SU-DHL-6 (cell line): Measurements from ENCODE around the gene B3GNT8.
"Not testable (repeated sequence)": the region's sequence is repeated elsewhere in the genome, so short reads cannot be mapped to it uniquely, and the experiment has no call there.

Experiments
- H2AFZ ChIP-seq: fragments of 200-600 bp; sonication (generic); 2 replicates; pipeline ENCODE4 v1.6.1; 2014; ENCODE audit warnings: low read depth, mild to moderate bottlenecking, moderate library complexity, mixed read lengths, antibody characterized with exemption, low read length; ENCODE audit not compliant: severe bottlenecking
- H3F3A ChIP-seq: fragments of 200-600 bp; shearing (Covaris generic); 2 replicates; pipeline ENCODE4 v1.6.0; 2016; ENCODE audit warnings: antibody characterized with exemption, mild to moderate bottlenecking; ENCODE audit not compliant: insufficient read depth
- H3K27ac ChIP-seq: fragments of 200-600 bp; sonication (generic); 2 replicates; pipeline ENCODE4 v1.5.1; 2016; ENCODE audit warnings: low read depth, mild to moderate bottlenecking, low read length, moderate library complexity, mixed read lengths
- H3K27me3 ChIP-seq: fragments of 200-600 bp; sonication (generic), shearing (Covaris generic); 2 replicates; pipeline ENCODE4 v1.6.0; 2014; ENCODE audit warnings: mild to moderate bottlenecking, low read length
- H3K36me3 ChIP-seq: fragments of 200-600 bp; sonication (generic); 2 replicates; pipeline ENCODE4 v1.6.1; 2014; ENCODE audit warnings: mild to moderate bottlenecking, low read length, mixed read lengths
- H3K4me2 ChIP-seq: fragments of 300-600, 200-600 bp; shearing (Covaris generic), sonication (generic); 2 replicates; pipeline ENCODE4 v1.6.0; 2014; ENCODE audit warnings: low read length, low read depth, mild to moderate bottlenecking; ENCODE audit not compliant: poor library complexity, severe bottlenecking
- H3K4me3 ChIP-seq: fragments of 200-600 bp; sonication (generic); 2 replicates; pipeline ENCODE4 v1.5.1; 2014; ENCODE audit warnings: antibody characterized with exemption, low read length, mild to moderate bottlenecking, mixed read lengths; ENCODE audit not compliant: insufficient read depth, poor library complexity, severe bottlenecking
- H3K79me2 ChIP-seq: fragments of 200-600 bp; sonication (generic); 2 replicates; pipeline ENCODE4 v1.6.1; 2014; ENCODE audit warnings: mild to moderate bottlenecking, low read length, moderate library complexity; ENCODE audit not compliant: insufficient read depth
- H3K9ac ChIP-seq: fragments of 200-600 bp; sonication (generic); 2 replicates; pipeline ENCODE4 v1.7.0; 2014; ENCODE audit warnings: mild to moderate bottlenecking, low read length
- H3K9me2 ChIP-seq: fragments of 200-600 bp; sonication (generic); replicated peaks from 2 replicates; pipeline ENCODE4 v1.6.1; 2014; ENCODE audit warnings: low read length; ENCODE audit not compliant: insufficient read depth
- H3K9me3 ChIP-seq: fragments of 200-600 bp; sonication (generic); 2 replicates; pipeline ENCODE4 v1.6.1; 2014; ENCODE audit warnings: low read length, mixed read lengths; ENCODE audit not compliant: insufficient read depth
- H4K20me1 ChIP-seq: fragments of 200-600 bp; sonication (generic); 2 replicates; pipeline ENCODE4 v1.6.1; 2014; ENCODE audit warnings: low read depth, mild to moderate bottlenecking, antibody characterized with exemption, low read length, moderate library complexity, mixed read lengths
- EZH2phosphoT487 ChIP-seq: fragments of 200-600 bp; sonication (generic), shearing (Covaris generic); conservative IDR thresholded peaks from 2 replicates; pipeline ENCODE4 v1.6.1; 2018; ENCODE audit warnings: mild to moderate bottlenecking, antibody characterized with exemption, low read length, moderate library complexity, mixed read lengths
- TF ChIP-seq, protein P1 (sequence below): fragments of 200-600 bp; sonication (generic); IDR thresholded peaks from one replicate; pipeline ENCODE4 v1.5.1; 2017; ENCODE audit warnings: antibody characterized with exemption, mild to moderate bottlenecking, low read length, moderate library complexity; ENCODE audit not compliant: insufficient read depth, poor library complexity, severe bottlenecking

B3GNT8 gene

DNA sequence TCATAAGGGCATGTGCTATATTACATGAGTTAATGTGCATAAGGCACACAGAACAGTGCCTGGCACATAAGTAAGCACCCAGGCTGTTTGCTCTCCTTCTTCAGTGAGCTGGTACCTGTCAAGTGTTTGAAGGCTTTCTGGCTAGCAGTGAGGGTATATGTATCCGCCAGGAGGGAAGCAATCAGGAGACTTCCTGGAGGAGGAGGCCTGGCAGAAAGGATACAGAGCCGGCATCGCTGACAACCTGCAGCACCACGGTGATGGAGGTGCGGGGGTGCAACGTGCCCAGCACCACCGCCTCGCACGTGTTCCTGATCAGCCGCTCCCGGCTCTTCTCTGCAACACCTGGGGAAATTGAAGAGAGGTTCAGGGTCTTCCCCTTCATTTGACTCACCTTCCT lies 35.6 kb downstream of the B3GNT8 start:
- H3K9ac ChIP-seq: no peak overlapping the region
- no peaks in the 10 kb centered on the region for H3K9me3 ChIP-seq
- no peak overlapping the region for H3K27ac ChIP-seq
- no peak overlapping the region for H2AFZ ChIP-seq
- H3F3A ChIP-seq: 0 out of 2 replicates have a peak, but pooled peaks cover 3% of the 10 kb centered on the region
- TF ChIP-seq, protein P1, sequence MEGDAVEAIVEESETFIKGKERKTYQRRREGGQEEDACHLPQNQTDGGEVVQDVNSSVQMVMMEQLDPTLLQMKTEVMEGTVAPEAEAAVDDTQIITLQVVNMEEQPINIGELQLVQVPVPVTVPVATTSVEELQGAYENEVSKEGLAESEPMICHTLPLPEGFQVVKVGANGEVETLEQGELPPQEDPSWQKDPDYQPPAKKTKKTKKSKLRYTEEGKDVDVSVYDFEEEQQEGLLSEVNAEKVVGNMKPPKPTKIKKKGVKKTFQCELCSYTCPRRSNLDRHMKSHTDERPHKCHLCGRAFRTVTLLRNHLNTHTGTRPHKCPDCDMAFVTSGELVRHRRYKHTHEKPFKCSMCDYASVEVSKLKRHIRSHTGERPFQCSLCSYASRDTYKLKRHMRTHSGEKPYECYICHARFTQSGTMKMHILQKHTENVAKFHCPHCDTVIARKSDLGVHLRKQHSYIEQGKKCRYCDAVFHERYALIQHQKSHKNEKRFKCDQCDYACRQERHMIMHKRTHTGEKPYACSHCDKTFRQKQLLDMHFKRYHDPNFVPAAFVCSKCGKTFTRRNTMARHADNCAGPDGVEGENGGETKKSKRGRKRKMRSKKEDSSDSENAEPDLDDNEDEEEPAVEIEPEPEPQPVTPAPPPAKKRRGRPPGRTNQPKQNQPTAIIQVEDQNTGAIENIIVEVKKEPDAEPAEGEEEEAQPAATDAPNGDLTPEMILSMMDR: no peak
- TF ChIP-seq EZH2phosphoT487: no peak
- H4K20me1 ChIP-seq: no peaks in the 10 kb centered on the region
- no peaks in the 10 kb centered on the region for H3K36me3 ChIP-seq
- H3K4me3 ChIP-seq: no peak overlapping the region
- no peak overlapping the region for H3K4me2 ChIP-seq
- no peaks in the 10 kb centered on the region for H3K9me2 ChIP-seq
- no peaks in the 10 kb centered on the region for H3K27me3 ChIP-seq
- peaks cover 24% of the 10 kb centered on the region for H3K79me2 ChIP-seq

DNA sequence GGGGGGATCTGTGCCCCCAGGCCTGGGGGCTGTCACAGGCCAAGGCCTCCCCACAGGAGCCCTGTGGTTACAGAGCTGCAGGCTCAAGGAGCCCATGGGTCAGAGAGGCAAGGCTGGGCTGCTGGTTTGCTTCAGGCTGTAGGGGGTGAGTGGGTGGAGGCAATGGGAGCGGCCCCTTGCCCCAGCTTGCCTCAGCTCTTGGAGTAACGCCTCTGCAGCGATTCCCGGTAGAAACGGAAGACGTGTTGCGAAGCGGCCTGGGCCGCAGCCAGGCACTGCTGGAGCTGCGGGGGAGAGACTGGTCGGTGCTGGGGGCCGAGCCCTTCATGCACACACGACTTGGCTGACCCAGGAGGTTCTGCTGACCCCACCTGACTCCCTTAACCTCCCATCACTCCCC lies 40.7 kb downstream of the B3GNT8 start:
- Histone ChIP-seq H4K20me1 (no peaks in the 10 kb centered on the region), H3K4me2 (no peak overlapping the region), H3K4me3 (no peak overlapping the region), H3K9ac (no peak overlapping the region), H2AFZ (no peak overlapping the region), H3F3A (no peaks in the 10 kb centered on the region), H3K36me3 (no peaks in the 10 kb centered on the region), H3K79me2 (no peaks in the 10 kb centered on the region), H3K9me2 (no peaks in the 10 kb centered on the region), H3K9me3 (no peaks in the 10 kb centered on the region), H3K27me3 (no peaks in the 10 kb centered on the region), H3K27ac (no peak overlapping the region)
- no peak for TF ChIP-seq EZH2phosphoT487
- TF ChIP-seq, protein P1: no peak

DNA sequence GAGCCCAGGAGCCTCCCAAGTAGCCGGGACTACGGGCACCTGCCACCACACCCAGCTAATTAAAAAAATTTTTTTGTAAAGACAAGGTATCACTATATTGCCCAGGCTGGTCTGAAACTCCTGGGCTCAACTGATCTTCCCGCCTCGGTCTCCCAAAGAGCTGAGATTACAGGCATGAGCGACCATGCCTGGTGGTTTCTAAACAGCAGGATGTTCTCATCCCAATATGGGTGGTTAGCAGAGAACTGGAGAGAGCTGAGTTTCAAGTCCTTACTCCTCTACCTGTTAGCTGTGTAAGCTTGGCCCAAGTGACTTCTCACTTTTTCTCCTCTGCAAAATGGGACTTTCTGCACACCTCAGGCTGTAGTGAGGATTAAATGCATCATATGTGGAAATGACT lies 42.8 kb downstream of the B3GNT8 start:
- Histone ChIP-seq H3K27ac (no peak overlapping the region), H3K9me3 (no peaks in the 10 kb centered on the region), H3K9ac (no peak overlapping the region), H3K79me2 (no peaks in the 10 kb centered on the region), H3K4me3 (no peak overlapping the region), H2AFZ (no peak overlapping the region), H3K27me3 (no peaks in the 10 kb centered on the region), H3K4me2 (no peak overlapping the region), H3K9me2 (no peaks in the 10 kb centered on the region), H3F3A (no peaks in the 10 kb centered on the region), H4K20me1 (no peaks in the 10 kb centered on the region), H3K36me3 (no peaks in the 10 kb centered on the region)
- no peak for TF ChIP-seq EZH2phosphoT487
- TF ChIP-seq, protein P1: no peak

DNA sequence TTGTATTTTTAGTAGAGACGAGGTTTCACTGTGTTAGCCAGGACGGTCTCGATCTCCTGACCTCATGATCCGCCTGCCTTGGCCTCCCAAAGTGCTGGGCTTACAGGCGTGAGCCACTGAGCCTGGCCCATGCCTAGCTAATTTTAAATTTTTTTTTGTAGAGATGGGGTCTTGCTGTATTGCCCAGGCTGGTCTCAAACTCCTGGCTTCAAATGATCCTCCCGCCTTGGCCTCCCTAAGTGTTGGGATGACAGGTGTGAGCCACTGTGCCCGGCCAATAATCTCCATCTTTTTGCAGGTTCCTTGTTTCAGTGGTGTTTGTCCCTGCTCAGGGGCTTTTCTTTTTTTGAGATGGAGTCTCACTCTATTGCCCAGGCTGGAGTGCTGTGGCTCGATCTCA lies 45.6 kb downstream of the B3GNT8 start:
- not testable (repeated sequence) for H3K4me3 ChIP-seq, H3K27ac ChIP-seq, H3K9me3 ChIP-seq, H3K9me2 ChIP-seq, H3K9ac ChIP-seq, H2AFZ ChIP-seq, H3K36me3 ChIP-seq, H3K4me2 ChIP-seq, H3K27me3 ChIP-seq, H3K79me2 ChIP-seq, H3F3A ChIP-seq, H4K20me1 ChIP-seq
